ENCODE measurements around the gene KCNAB2.

DNA sequence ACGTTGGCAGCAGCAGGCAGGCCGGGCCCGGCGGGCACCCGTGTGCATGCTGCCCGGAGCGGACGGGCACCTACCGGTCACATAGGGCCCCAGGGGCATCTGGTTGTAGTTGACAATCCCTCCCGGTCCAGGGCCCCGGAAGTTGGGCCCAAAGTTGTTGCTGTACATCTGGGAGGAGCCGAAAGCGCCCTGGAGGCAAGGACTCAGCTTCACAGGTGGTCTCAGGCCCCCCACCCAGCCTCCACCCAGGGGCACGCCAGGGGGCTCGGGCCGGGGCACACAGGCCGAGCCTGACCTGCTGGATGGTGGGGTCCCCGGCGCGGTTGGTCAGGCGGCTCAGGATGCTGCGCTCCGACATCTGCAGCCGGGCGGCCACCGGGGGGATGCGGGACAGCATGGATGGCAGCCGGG, 60.6 kb downstream of the KCNAB2 start:
- TF ChIP-seq, protein P1, sequence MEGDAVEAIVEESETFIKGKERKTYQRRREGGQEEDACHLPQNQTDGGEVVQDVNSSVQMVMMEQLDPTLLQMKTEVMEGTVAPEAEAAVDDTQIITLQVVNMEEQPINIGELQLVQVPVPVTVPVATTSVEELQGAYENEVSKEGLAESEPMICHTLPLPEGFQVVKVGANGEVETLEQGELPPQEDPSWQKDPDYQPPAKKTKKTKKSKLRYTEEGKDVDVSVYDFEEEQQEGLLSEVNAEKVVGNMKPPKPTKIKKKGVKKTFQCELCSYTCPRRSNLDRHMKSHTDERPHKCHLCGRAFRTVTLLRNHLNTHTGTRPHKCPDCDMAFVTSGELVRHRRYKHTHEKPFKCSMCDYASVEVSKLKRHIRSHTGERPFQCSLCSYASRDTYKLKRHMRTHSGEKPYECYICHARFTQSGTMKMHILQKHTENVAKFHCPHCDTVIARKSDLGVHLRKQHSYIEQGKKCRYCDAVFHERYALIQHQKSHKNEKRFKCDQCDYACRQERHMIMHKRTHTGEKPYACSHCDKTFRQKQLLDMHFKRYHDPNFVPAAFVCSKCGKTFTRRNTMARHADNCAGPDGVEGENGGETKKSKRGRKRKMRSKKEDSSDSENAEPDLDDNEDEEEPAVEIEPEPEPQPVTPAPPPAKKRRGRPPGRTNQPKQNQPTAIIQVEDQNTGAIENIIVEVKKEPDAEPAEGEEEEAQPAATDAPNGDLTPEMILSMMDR (IDR thresholded peaks at IDR 0.05) = no peak
- TF ChIP-seq ZFX (IDR thresholded peaks at IDR 0.05; ENCODE audit: borderline replicate concordance) = no peak
